GM12873 (cell line): Measurements from ENCODE around the gene KRT37.

ENCODE experiments used
- CTCF ChIP-seq: IDR thresholded peaks from 2 replicates; pipeline ENCODE4 v1.5.1; 2012; ENCODE audit warnings: low read depth, mild to moderate bottlenecking, moderate library complexity, low read length, control low read depth; ENCODE audit not compliant: insufficient read depth; ENCODE audit errors: missing control alignments

Gene KRT37

GRCh38 chr17:41424111-41424635 lies at the start of gene KRT37:
TSS of gene KRT37 (minus strand) at chr17:41424585. CDS start at chr17:41424523, 62 bp downstream.
- no peak for TF ChIP-seq CTCF

- no peak for TF ChIP-seq CTCF
Observed at GRCh38 chr17:41468346-41468745, 44.0 kb upstream of the KRT37 start.

DNA sequence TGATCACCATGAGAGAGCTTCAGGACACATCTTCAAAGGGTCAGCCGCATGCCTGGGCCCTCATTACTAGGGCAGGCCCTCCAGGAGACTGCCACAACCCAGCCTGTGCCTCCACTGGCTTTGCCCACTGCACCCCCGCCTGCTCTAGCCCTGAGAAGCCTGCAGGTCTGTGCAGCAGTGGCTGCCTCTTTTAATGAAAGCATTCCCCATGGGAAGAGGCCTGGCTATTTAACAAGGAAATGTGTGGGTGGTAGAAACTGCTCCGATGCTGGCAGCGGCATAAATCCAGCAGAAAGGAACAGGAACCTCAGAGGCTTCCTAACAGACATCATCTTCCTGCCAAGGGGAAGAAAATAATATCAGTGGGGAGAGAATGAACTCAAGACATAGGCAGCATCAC lies 43.2 kb upstream of the KRT37 start:
- TF ChIP-seq CTCF = no peak

- no peak for TF ChIP-seq CTCF
Observed at GRCh38 chr17:41466988-41467387, 42.6 kb upstream of the KRT37 start, which contains the start of gene KRT32. TSS of gene KRT32 (minus strand) at chr17:41467386. CDS start at chr17:41467325, 61 bp downstream.

- TF ChIP-seq CTCF = no peak
Observed at GRCh38 chr17:41464682-41465081, 40.3 kb upstream of the KRT37 start.

DNA sequence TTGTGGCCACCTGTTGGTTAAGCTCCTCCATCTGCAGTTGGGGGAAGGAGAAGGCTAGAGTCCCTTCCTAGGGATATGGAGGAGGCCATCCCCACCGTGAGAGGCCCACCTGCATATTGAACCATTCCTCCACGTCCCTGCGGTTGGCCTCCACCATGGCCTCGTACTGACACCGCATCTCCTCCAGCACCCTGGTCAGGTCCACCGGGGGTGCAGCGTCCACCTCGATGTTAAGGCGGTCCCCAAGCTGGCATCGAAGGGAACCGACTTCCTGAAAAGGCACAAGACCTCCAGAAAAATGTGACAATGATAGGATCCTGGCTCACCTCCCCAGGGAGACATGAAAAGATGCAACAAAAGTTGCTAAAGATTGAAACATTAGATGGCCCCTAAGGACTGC lies 39.8 kb upstream of the KRT37 start:
- no peak for TF ChIP-seq CTCF

DNA sequence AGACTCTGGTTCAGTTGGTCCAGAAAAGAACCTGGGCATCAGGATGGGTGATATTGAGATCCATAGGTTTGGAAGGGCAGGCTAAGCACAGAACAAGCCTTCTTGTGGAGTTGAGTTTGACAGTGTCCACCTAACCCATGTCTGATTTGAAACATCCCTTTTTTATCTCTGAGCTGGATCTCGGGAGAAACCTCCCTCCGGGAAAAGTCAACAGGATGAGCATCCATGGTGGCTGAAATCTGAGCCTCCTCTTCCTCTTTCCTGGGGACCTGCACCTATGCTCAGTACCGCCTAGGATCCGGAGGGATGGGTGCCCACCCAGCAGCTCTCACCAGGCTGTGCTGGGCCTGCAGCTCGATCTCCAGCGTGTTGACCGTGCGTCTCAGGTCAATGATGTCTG lies 39.4 kb upstream of the KRT37 start:
- no peak for TF ChIP-seq CTCF
